MV-4-11 (cell line): ENCODE results near the gene SH2B2.
"Not testable (repeated sequence)": the region's sequence is repeated elsewhere in the genome, so short reads cannot be mapped to it uniquely, and the experiment has no call there.

Experiments
- DNase-seq: peaks from one replicate; lab custom pipeline; 2025; lab: John Stamatoyannopoulos, UW

Gene SH2B2

DNA sequence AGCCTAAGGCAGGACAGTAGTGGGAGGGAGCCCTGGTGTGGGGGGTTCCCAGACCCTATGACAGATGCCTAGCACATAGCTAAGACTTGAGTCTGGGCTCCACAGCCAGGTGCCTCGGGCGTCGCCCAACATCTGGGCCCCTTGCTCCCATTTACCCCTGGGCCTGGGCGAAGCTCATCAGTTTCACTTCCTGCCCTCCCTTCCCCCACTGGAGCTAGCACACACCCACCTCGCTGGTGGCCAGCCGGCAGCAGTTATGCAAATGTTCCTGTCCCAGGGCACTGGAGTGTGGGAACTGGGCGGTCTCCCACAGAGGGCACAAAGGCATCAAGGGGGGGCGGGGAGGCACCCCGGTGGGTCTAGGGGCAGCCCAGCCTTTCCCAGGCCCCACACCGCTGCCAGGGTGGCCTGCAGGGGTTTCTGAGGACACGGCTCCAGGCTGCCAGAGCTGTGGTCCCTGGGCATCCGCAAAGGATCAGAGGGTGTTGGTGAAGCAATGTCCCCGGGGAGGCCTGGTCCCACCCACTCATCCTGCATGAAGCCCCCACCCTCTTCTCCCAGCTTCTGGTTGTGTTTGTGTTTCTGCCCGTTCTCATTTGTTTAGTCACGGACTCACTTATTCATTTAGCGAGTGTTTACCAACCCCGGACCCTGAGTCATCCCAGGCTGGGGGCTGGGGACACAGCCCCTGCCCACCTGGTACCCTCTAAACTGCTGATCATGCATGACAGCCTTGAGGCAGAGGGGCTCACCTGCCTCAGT lies 20.4 kb downstream of the SH2B2 start:
- DNase-seq: peak; percentile 94

DNA sequence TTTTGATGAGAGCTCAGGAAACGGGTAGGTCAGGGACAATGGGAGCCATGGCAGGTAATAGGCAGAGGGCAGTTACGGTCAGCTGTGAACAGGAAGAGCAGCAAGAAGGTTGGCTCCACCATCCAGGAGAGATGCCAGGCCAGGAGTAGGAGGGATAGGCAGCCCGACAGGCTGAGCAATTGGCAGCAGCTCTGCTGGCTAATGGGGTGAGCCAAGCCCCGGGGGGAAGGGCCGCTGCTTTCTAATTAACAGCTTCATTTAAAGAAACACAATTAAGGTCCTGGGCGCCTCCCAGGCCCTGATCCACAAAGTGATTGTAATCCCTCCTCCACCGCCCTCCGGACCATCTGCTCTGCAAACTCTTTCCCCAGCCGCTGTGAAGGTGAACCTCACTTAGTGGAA lies 23.7 kb downstream of the SH2B2 start:
- no peak for DNase-seq

DNA sequence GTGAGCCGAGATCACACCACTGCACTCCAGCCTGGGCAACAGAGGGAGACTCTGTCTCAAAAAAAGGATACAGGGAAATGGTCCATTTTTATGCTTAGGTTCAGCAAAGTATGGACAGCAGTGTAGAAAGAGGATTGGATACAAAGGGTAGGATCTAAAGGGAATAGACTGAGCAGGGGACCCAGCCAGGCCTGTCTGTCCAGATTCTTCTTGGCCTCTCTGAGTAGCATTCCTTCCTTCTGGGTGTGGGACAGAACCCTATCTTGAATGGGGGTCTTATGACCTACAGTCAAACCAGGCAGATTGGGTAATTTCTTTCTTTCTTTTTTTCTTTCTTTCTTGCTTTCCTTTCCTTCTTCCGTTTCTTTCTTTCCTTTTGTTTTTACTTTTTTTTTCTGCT lies 25.6 kb downstream of the SH2B2 start:
- no peak for DNase-seq

DNA sequence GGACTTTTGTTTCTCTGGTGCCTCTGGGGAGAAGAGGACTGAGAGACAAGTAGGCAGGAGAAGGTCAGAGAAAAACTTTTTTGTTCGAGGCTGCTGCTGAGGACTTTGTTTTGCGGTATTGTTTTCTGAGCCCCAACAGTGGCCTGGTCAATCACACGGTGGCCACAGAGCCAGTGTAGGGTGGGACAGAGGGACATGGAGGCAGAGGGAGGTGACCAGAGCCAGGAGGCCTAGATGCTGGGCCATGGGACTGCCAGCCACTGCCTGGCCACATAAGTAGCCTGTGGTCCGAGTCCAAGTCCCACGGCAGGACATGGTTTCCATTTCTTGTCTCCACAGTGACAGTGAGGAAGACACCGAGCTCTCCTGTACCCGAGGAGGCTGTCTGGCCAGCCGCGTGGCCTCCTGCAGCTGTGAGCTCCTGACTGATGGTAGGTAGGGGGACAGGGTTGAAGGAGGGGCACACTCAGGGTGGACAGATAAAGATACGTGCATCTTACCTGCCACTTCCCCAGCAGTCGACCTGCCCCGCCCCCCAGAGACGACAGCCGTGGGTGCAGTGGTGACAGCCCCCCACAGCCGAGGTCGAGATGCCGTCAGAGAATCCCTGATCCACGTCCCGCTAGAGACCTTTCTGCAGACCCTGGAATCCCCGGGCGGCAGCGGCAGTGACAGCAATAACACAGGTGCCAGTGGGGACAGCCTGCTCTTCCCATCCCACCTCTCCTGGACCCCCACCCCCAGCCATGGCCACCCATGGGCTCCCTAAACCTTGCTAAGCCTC lies 27.5 kb downstream of the SH2B2 start:
- DNase-seq: no peak

DNA sequence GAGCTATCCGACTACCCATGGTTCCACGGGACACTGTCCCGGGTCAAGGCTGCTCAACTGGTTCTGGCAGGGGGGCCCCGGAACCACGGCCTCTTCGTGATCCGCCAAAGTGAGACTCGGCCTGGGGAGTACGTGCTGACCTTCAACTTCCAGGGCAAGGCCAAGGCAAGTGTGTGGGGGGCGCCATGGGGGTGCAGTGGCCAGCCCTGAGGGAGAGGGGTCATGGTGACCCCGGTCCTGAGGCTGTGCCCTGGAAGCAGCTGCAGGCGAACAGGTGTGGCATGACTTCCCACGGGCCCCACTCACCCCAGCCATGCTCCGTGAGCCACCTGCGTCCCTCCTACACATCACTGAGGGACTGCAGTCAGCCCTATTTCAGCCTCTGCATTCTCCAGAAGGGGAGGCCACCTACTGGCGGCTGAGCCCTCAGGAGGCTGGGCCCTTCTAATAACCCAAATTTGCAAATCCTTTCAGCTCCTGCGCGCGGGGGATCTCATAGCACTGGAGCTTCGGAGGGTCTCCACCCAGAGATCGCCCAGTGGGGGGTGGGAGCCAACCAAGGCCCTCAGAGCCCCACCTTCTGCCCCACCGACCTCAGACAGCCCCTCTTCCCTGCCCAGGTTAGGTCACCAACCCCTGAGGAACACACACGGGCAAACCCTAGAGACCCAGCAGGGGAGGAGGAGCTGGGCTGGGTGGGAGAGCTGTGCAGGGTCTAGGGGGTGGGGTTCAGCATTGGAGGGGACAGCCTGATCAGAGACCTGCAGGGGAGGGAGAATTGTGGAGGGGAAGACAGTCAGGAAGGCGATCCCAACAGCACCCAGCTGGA lies 30.8 kb downstream of the SH2B2 start:
- DNase-seq: no peak

DNA sequence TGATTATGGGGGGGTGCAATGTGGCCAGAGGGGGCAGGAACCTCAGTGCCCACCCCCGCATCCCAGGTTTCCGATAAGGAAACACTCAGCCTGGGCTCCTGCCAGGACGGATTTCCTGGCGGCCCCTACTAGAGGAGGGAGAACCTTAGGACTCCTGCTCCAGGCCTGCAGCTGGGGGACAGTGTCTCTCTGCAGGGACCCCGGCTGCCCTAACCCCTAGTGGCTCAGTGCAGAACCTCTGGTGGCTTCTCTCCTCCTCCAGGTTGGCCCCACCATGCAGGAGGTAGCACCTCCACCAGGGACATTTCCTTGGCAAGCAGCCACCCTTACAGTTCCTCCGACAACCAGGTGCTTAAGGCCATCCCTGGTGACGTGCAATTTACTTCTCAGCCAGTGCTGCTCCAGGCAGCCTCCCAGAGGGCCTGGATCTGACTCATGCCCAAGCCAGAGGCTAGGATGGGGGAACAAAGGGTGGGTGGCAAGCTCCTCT lies 31.9 kb downstream of the SH2B2 start:
- no peak for DNase-seq

DNA sequence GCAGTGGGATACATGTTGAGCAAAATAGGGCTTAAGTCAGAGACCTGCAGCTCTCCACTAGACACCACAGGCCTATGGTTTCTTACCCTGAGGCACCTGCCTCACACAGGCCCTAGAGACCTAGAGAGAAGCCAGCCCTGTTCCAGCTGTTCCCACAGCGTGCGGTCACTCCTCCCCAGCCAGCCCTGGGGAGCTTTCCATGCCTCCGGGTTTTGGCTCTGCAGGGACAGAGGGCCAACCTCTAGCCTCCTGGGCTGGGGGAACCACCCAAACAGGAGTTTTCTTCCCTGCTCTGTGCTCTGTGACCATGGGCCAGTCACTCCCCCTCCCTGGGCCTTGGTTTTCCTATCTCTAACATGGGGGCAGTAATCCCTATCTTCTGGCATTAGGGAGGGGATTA lies 33.0 kb downstream of the SH2B2 start:
- no peak for DNase-seq

DNA sequence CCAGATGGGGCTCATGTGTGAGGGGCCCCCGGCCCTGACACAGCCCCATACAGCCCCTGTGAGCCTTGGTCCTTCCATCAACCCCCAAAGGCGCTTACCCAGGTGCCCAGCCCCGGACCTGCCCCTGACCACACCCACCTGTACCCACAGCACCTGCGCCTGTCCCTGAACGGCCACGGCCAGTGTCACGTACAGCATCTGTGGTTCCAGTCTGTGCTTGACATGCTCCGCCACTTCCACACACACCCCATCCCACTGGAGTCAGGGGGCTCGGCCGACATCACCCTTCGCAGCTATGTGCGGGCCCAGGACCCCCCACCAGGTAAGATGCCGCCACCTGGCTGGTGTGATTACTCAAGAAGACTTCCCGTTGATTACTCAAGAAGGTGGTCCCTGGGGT lies 33.5 kb downstream of the SH2B2 start:
- DNase-seq: no peak

DNA sequence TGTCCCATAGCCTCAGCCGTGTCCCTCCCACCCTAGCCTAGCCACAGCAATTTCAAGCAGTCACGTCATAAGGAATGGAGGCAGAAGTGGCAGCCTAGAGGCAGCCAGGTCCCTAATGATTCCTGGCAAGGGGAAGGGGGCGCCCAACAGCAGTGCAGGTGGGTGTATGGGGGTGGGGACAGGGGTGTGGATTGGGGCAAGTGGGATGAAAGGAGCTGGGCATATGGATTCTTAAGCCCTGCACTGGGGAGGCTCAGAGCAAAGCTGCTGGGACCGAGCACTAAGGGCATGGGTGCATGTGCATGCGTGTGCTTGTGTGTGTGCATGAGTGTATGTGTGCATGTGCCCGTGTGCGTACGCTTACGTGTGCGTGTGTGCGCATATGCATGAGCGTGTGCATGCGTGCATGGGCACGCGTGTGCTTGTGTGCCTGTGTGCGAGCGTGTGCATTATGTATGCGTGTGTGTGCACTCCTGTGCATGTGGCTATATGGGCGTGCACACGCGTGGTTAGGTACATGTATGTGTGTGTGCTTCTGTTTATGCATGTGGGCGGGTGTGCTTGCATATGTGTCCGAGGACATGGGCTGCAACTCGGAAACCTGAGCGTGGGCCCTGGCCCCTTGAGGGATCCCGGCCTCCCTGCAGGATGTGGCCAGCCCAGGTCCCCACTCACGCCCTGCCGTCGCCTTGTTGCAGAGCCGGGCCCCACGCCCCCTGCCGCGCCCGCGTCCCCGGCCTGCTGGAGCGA lies 34.1 kb downstream of the SH2B2 start:
- DNase-seq: no peak

DNA sequence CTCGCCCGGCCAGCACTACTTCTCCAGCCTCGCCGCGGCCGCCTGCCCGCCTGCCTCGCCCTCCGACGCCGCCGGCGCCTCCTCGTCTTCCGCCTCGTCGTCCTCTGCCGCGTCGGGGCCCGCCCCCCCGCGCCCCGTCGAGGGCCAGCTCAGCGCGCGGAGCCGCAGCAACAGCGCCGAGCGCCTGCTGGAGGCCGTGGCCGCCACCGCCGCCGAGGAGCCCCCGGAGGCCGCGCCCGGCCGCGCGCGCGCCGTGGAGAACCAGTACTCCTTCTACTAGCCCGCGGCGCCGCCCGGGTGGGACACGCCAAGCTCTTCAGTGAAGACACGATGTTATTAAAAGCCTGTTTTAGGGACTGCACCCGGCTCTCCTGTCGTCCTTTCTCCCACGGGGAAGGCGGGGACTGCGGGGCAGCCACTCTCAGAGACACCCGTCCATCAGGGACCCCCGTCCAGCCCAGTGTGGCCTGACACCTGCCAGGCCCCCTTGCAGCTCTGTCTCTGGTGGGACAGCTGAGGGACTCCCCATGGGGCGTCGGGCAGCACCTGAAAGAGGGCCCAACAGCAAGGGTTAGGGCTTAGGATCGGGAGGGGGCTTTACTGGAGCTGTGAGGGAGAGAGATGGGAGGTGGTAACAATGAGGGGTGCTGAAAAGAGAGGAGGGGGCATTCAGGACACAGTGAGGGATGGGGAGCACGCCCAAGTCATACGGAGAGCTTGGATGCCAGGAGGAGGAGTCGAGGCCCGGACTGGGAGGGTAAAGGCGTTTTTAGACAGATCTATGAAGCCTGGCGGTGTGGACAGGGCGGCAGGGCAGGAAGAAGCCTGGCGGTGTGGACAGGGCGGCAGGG lies 34.9 kb downstream of the SH2B2 start:
- DNase-seq: no peak

DNA sequence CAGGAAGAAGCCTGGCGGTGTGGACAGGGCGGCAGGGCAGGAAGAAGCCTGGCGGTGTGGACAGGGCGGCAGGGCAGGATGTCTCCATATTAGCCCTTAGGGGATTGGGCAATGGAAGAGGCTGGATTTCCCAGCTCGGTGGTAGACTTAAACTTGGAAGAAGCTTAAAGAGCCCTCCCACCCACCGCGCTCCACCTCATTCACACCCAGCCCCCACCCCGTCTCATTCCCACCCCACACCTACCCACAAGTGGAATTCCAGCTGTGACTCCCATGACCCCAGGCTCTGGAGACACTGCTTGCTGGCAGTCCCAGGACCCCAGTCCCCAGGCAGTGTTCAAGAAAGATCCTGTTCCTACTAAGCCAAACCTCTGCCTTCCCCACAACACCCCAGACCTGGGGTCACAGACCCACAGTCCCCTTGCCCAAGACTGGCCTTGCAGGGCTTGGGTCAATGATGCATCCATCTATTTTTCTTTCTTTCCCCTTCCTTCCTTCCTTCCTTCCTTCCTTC lies 35.6 kb downstream of the SH2B2 start:
- no peak for DNase-seq

DNA sequence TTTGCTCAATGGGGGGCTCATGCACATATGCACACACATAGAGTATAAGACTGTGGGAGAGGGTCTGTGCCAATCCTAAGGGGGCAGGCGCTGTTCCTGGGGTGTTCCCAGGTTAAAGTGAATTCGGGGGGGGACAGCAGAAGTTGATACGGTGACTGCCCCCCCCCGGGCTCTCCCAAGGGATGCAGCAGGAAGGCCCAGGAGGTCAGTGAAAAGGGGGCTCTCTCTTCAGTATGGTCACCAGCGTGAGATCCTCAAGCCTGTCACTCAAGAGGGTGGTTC lies 37.2 kb downstream of the SH2B2 start:
- DNase-seq: no peak

DNA sequence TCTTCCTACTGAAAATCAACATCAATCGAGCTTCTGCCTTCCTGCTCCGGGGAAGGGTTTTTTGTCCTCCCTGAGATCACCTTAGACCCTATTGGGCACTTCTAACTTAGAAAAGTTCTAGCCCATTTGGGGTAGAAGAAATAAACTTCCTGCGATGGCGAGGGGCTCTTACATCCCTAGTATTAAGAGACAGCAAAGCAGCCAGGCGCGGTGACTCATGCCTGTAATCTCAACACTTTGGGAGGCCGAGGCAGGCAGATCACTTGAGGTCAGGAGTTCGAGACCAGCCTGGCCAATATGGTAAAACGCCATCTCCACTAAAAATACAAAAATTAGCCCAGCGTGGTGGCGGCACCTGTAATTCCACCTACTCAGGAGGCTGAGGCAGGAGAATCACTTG lies 38.4 kb downstream of the SH2B2 start:
- not testable (repeated sequence) for DNase-seq

DNA sequence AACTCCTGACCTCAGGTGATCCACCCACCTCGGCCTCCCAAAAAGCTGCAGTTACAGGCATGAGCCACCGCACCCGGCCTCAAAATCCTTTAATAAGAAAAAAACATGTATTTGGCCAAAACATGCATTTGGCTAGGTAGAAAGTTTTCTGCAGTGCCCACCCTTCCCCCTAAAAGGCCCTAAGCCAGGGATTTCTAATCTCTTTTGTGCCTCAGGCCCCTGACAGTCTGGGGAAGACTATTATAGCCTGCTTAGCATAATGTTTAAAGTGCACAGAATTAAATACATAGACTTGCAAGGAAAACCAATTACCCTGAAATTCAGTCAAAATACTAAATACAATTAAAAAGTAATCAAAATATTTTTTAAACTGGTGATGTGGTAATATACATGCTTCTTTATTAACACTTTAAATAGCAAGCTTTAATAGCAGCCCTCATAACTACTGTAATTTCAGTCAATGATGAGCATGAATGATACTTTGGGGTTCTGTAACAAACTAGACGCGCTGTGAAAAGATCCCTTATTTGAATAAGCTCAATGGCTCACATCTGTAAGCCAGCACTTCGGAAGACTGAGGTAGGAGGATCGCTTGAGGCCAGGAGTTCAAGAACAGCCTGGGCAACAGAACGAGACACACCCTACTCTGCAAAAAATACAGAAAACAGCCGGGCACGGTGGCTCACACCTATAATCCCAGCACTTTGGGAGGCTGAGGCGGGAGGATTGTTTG lies 39.7 kb downstream of the SH2B2 start:
- DNase-seq: no peak

DNA sequence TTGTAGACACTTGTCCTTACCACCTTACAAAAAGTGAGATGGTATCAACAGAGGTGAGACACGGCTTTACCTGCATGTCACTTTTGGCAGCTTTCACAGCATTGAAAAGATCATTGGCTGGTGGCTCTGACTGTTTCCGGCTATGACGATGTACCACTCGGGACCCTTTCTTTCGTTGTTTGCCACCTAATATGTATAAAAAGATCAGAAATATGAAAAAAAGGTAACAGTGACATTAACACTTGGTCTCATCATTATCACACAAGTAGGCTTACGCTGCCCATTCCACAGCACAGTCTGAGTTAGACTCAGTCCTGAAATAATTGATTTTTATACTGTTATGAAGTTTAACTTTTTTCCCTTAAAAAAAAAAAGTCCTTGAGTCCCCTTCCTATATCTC lies 40.5 kb downstream of the SH2B2 start:
- DNase-seq: not testable (repeated sequence)

DNA sequence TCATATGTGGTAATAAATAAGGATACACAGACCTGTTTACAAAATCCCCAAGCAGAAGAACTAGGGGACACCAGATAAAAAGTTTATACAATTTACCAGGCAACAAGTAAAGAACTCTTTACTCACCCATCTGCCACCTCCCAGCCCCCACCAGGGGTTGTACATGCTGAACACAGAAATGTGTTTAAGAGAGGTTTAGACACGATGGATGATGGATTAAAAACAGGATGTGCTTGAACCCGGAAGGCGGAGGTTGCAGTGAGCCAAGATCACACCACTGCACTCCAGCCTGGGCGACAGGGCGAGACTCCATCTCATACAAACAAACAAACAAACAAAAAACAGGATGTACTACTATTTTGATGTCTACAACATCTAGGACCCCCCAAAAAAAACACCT lies 42.2 kb downstream of the SH2B2 start:
- not testable (repeated sequence) for DNase-seq

DNA sequence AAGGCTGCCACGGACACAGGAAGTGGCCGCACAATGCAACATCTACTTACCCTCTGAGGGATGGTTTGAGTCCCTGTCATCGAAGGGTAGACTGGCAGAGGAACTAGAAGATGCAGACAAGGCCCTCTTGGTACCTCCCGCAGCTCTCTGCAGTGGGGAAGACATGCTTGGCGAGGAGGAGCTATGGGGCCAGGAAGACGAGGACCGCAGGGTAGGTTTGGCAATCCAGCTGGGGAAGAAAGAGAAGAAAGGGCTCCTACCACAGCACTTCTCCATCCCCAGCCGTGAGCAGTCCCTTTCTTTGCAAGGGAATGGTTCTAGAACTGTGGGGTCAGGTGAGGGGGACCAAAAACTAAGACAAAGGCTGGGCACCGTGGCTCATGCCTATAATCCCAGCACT lies 42.7 kb downstream of the SH2B2 start:
- not testable (repeated sequence) for DNase-seq

DNA sequence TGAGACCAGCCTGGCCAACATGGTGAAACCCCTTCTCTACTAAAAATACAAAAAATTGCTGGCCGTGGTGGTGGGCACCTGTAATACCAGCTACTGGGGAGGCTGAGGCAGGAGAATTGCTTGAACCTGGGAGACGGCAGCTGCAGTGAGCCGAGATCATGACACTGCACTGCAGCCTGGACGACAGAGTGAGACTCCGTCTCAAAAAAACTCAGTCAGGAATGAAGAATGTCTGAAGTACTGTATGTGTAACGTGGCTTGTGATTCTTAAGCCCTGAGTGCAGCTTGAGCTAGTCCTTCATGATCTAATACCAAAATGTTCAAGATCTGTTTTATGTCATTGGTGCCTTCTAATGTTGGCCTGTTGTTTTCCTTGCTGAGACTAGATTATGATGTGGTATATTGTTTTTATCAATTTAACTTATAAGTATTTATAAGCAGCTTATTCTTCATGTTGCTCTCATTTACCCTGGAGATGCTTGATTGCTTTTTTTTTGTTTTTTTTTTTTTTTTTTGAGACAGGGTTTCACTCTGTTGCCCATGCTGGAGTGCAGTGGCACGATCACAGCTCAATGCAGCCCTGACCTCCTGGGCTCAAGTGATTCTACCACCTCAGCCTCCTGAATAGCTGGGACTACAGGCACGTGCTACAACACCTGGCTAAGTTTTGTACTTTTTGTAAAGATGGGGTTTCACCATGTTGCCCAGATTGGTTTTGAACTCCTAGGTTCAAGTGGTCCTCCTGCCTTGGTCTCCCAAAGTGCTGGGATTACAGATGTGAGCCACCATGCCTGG lies 44.2 kb downstream of the SH2B2 start:
- not testable (repeated sequence) for DNase-seq

DNA sequence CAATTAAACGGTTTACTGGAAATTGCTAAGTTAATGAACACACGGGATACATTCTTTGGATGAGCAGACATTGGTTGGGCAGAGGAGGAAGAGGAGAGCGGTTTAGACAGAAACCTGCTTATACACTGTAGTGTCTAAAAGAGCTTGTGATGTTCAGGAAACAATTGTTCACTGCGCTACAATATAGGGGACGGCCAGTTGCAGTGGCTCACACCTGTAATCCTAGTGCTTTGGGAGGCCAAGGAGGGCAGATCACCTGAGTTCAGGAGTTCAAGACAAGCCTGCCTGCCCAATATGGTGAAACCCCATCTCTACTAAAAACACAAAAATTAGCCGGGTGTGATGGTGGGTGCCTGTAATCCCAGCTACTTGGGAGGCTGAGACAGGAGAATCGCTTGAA lies 48.9 kb downstream of the SH2B2 start:
- not testable (repeated sequence) for DNase-seq
